ENCODE data around the gene IFNL3. TPM values are rescaled to one million over a fixed set of nuclear protein-coding genes. Genes with fewer than 3 reads are reported as not detected.
A peak's percentile ranks its signal among the peaks of the same experiment; 100 is the strongest.

The IFNL3 gene
- total RNA-seq, 1 experiment from 2014 or later: not detected

DNA sequence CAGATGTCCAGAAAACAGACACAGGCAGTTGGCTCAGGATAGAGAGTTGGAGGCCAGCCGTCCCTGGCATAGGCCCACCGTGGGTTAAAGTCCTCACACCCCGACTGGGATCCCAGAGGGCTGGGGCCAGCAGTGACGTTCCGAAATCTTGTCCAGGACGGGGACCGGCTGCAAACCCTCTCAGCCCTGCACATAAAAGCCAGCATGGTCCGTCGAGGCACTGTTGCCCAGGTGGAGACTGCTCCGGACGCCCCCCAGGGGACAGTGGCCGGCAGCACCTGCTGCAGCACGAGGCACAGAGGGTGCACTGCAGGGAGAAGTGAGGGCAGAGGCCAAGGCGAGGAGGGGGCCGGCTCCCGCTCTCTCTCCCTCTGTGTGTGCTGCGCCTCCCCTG, 19.1 kb upstream of the IFNL3 start:
- CTCF ChIA-PET: no interaction called here
- Mint-ChIP-seq H3K27ac (ENCODE audit: unreplicated experiment) (peak overlapping the region; percentile 2), H3K9me3 (ENCODE audit: unreplicated experiment) (peaks cover 9% of the 10 kb centered on the region), H3K4me1 (ENCODE audit: low read depth, unreplicated experiment) (peaks cover 25% of the 10 kb centered on the region), H3K4me3 (ENCODE audit: unreplicated experiment) (no peak overlapping the region), H3K36me3 (ENCODE audit: insufficient read depth, unreplicated experiment) (no peaks in the 10 kb centered on the region), H3K27me3 (ENCODE audit: insufficient read depth, unreplicated experiment) (no peaks in the 10 kb centered on the region)
- BruUV-seq (replicated peaks): no TSS peak
- TF ChIP-seq, protein P1, sequence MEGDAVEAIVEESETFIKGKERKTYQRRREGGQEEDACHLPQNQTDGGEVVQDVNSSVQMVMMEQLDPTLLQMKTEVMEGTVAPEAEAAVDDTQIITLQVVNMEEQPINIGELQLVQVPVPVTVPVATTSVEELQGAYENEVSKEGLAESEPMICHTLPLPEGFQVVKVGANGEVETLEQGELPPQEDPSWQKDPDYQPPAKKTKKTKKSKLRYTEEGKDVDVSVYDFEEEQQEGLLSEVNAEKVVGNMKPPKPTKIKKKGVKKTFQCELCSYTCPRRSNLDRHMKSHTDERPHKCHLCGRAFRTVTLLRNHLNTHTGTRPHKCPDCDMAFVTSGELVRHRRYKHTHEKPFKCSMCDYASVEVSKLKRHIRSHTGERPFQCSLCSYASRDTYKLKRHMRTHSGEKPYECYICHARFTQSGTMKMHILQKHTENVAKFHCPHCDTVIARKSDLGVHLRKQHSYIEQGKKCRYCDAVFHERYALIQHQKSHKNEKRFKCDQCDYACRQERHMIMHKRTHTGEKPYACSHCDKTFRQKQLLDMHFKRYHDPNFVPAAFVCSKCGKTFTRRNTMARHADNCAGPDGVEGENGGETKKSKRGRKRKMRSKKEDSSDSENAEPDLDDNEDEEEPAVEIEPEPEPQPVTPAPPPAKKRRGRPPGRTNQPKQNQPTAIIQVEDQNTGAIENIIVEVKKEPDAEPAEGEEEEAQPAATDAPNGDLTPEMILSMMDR (IDR thresholded peaks at IDR 0.05; ENCODE audit: insufficient read depth in 1 of 2, low read depth in 1 of 2, low read length in 1 of 2, severe bottlenecking in 1 of 2, unreplicated experiment in 1 of 2): no peak
- DNase-seq: no peak
- Histone ChIP-seq H3K9me3 (peaks cover 4% of the 10 kb centered on the region; the same call in 1 of the 2 replicates), H3K4me1 (peaks cover 47% of the 10 kb centered on the region), H3K4me3 (ENCODE audit: low read depth, low read length) (no peak overlapping the region), H3K36me3 (ENCODE audit: control insufficient read depth, insufficient read depth, low read length) (no peaks in the 10 kb centered on the region), H3K27me3 (replicated peaks; ENCODE audit: control insufficient read depth, insufficient read depth, low read length) (no peaks in the 10 kb centered on the region)
- POLR2A ChIA-PET: no interaction called here
- intact Hi-C loops (cut with micrococcal nuclease; ENCODE audit: unreplicated experiment): no loop called here

DNA sequence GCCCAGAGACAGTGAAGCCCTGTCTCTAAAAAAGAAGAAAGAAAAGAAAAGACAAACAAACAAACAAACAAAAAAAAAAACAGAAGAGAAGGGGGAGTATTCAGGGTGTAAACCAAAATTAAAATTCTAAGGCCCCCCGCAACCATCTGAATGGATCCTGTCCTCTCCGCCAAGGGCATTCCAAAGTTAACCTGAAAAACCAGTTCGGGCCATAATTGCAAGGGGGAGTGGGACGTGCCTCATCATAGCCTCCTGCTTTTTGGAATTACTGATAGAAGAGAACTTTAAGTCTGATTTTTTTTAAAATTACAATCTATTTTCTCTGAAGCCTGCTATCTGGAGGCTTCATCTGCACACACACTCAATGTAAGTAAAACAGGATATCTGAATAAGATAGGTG, 17.7 kb upstream of the IFNL3 start:
- no peaks in the 10 kb centered on the region for H3K36me3 ChIP-seq (ENCODE audit: control insufficient read depth, insufficient read depth, low read length)
- H3K4me3 ChIP-seq (ENCODE audit: low read depth, low read length): no peak overlapping the region
- POLR2A ChIA-PET: no interaction called here
- H3K4me3 Mint-ChIP-seq (ENCODE audit: unreplicated experiment): peak overlapping the region; percentile 9
- CTCF ChIA-PET: no interaction called here
- H3K4me1 ChIP-seq: peaks cover 58% of the 10 kb centered on the region
- no TSS peak for BruUV-seq (replicated peaks)
- peaks cover 8% of the 10 kb centered on the region; the same call in 1 of the 2 replicates for H3K9me3 ChIP-seq
- H3K36me3 Mint-ChIP-seq (ENCODE audit: insufficient read depth, unreplicated experiment): peaks cover 11% of the 10 kb centered on the region
- peak; percentile 42 to 59 for DNase-seq
- peak overlapping the region; percentile 29 for H3K27ac Mint-ChIP-seq (ENCODE audit: unreplicated experiment)
- H3K9me3 Mint-ChIP-seq (ENCODE audit: unreplicated experiment): peaks cover 9% of the 10 kb centered on the region
- no peaks in the 10 kb centered on the region for H3K27me3 ChIP-seq (replicated peaks; ENCODE audit: control insufficient read depth, insufficient read depth, low read length)
- TF ChIP-seq, protein P1 (IDR thresholded peaks at IDR 0.05; ENCODE audit: insufficient read depth in 1 of 2, low read depth in 1 of 2, low read length in 1 of 2, severe bottlenecking in 1 of 2, unreplicated experiment in 1 of 2): no peak
- no peaks in the 10 kb centered on the region for H3K27me3 Mint-ChIP-seq (ENCODE audit: insufficient read depth, unreplicated experiment)
- intact Hi-C loops (cut with micrococcal nuclease; ENCODE audit: unreplicated experiment): no loop called here
- peaks cover 37% of the 10 kb centered on the region for H3K4me1 Mint-ChIP-seq (ENCODE audit: low read depth, unreplicated experiment)

DNA sequence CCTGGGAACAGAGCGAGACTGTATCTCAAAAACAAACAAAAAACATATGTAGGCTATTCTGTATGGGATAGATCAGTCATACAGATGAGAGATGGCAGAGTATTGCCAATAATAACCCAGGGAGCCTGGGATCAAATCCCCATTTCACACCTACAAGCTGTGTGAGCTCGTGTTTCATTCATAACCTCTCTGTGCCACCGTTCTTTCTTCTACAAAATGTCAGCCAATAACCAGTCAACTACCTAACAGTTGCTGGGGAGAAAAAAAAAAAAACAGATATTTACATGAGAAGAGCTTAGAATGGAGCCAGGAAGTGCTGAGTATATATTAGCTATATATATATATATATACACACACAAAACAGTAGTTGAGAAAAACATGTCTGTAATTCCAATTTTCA, 16.9 kb upstream of the IFNL3 start:
- Mint-ChIP-seq H3K4me1 (ENCODE audit: low read depth, unreplicated experiment) (peaks cover 37% of the 10 kb centered on the region), H3K27me3 (ENCODE audit: insufficient read depth, unreplicated experiment) (no peaks in the 10 kb centered on the region), H3K4me3 (ENCODE audit: unreplicated experiment) (no peak overlapping the region), H3K36me3 (ENCODE audit: insufficient read depth, unreplicated experiment) (peaks cover 19% of the 10 kb centered on the region), H3K9me3 (ENCODE audit: unreplicated experiment) (peaks cover 9% of the 10 kb centered on the region), H3K27ac (ENCODE audit: unreplicated experiment) (no peak overlapping the region)
- Histone ChIP-seq H3K4me3 (ENCODE audit: low read depth, low read length) (no peak overlapping the region), H3K4me1 (peaks cover 60% of the 10 kb centered on the region), H3K36me3 (ENCODE audit: control insufficient read depth, insufficient read depth, low read length) (no peaks in the 10 kb centered on the region), H3K9me3 (peaks cover 8% of the 10 kb centered on the region; the same call in 1 of the 2 replicates), H3K27me3 (replicated peaks; ENCODE audit: control insufficient read depth, insufficient read depth, low read length) (no peaks in the 10 kb centered on the region)
- no TSS peak for BruUV-seq (replicated peaks)
- DNase-seq: no peak
- CTCF ChIA-PET: interaction anchor here (0.8 kb wide), 1 partner anchor 8 kb away, joined by 3 read pairs; no protein-coding TSS in a partner anchor
- POLR2A ChIA-PET: no interaction called here
- intact Hi-C loops (cut with micrococcal nuclease; ENCODE audit: unreplicated experiment): no loop called here
- TF ChIP-seq, protein P1 (IDR thresholded peaks at IDR 0.05; ENCODE audit: insufficient read depth in 1 of 2, low read depth in 1 of 2, low read length in 1 of 2, severe bottlenecking in 1 of 2, unreplicated experiment in 1 of 2): no peak
